ENCODE results near the gene SGCB.
"Not testable (repeated sequence)": the region's sequence is repeated elsewhere in the genome, so short reads cannot be mapped to it uniquely, and the experiment has no call there.

SGCB gene, protein sequence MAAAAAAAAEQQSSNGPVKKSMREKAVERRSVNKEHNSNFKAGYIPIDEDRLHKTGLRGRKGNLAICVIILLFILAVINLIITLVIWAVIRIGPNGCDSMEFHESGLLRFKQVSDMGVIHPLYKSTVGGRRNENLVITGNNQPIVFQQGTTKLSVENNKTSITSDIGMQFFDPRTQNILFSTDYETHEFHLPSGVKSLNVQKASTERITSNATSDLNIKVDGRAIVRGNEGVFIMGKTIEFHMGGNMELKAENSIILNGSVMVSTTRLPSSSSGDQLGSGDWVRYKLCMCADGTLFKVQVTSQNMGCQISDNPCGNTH

GRCh38 chr4:52038103-52038912 is at the start of gene SGCB:
Gene SGCB (minus strand): TSS chr4:52038299. CDS start chr4:52038259, 40 bp downstream.
- DNase-seq, result peak; percentile 51

DNA sequence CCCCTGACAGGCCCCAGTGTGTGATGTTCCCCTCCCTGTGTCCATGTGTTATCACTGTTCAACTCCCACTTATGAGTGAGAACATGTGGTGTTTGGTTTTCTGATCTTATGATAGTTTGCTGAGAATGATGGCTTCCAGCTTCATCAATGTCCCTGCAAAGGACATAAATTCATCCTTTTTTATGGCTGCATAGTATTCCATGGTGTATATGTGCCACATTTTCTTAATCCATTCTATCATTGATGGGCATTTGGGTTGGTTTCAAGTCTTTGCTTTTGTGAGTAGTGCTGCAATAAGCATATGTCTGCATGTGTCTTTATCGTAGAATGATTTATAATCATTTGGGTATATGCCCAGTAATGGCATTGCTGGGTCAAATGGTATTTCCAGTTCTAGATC is 48.3 kb upstream of the SGCB start:
- DNase-seq, result not testable (repeated sequence)

- DNase-seq, result no peak
These were observed 43.1 kb upstream of the SGCB start for GRCh38 chr4:52081216-52081615.

DNA sequence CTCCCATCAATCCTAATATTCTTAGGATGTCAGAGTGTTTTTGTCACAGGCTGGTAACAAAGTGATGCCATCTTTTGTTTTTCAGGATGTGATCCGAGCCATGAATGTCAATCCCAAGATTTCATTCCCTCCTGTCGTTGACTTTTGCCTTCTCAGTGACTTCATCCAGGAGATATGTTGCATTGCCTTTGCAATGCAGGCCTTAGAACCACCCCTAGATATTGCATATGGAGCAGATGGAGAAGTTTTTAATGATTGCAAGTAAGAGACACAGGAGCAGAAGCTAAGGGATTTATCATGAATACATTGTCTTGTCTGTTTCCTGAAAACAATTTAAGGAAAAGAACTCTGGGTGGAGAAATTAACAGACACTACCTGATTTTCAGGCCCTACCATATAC is 41.6 kb upstream of the SGCB start:
- DNase-seq, result no peak

DNA sequence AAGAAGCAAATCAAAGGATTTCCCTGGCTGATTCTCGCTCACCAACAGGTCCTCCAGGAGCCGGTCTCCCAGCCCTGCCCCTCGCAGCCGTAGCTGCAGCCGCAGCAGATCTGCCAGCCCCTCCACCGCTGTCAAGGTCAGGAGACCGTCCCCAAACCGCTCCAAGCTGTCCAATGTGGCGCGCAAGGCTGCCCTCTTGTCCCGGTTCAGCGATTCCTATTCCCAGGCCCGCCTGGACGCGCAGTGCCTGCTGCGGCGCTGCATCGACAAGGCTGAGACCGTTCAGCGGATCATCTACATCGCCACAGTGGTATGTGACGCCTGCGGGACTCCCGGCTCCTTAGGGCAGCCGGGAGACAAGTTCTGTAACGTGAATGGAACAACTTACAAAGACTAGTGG is 38.6 kb upstream of the SGCB start:
- DNase-seq, result no peak

GRCh38 chr4:52071791-52072546 is 33.9 kb upstream of the SGCB start:
- no peak for DNase-seq

GRCh38 chr4:52069571-52069970 is 31.5 kb upstream of the SGCB start:
- no peak for DNase-seq

- DNase-seq, result peak; percentile 5
These were observed 21.3 kb upstream of the SGCB start for GRCh38 chr4:52059372-52059771.

GRCh38 chr4:52058275-52058674 is 20.2 kb upstream of the SGCB start:
- no peak for DNase-seq

- no peak for DNase-seq
These were observed 19.1 kb upstream of the SGCB start for GRCh38 chr4:52057196-52057595.

DNA sequence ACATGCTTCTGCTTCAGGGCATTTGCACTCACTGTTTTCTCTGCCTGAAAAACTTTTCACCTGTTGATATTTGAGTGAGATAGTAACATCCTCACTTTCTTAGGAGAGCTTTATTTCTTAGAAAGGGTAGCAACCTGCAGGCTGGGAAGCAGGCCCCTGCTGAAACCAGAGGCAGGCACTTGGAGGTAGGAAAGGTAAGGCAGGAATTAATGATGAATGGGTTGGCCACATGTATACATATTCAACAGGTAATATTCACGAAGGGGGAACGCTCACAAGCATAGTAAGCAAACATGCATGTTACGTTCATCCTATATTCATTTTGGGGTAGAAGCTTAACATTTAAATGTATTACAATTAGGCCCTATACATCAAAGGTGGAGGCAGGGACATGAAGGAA is 16.2 kb upstream of the SGCB start:
- DNase-seq, result no peak

DNA sequence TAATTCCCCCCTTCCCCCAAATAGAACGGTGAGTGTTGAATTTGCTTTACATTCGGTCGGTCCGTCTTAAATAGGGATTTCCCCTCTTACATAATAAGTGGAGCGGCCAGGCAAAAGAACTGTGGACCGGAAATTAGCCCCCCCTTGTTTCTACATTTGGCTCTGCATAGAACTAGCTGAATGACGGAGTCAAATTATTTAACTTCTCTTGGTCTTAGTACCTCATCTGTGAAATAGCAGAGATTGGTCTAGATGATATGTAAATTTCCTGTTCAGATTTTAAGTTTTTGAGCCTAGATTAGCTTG is 14.3 kb upstream of the SGCB start:
- no peak for DNase-seq

DNA sequence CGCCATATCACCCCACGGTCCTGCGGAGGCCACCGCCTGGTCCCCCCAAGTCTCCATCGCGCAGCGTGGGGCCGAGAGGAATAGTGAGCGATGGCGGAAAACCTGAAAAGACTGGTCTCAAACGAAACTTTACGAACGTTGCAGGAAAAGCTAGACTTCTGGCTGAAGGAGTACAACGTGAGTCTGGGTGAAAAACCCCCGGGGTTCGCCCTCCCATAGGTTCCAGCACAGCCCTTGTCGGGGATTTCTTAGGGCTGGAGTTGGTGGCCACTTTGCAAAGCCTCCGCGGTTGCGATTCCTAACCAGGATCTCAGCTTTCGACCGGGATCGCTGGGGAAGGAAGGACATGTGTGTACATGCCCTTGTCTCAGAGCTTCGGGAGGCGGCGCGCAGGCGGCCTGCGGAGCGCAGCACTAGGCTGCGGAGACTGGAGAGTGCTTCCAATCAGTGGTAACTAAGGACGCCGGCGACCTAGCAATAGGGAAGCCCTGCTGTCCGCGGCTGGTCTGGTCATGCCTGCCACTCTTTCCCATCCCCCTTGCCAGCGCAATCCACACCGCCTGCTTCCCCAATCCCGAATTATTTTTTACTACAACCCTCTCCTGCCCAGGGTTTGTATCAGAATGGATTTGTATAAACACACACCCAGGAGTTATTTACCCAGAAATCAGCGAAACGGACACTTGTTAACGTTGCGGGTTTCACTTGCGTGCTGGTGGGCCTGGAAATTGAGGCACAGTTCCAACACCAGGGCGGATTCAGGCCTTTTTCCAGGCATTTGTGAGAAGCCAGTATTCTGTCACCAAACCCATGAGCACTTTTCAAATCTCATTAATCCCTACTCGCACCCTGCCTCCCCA is 13.7 kb upstream of the SGCB start:
- no peak for DNase-seq

GRCh38 chr4:52051213-52051614 is 13.1 kb upstream of the SGCB start, which contains the start of gene SPATA18:
Gene SPATA18 (plus strand): TSS chr4:52051304. CDS start chr4:52051705, 401 bp downstream.
- DNase-seq, result no peak

- no peak for DNase-seq
These were observed 11.2 kb upstream of the SGCB start for GRCh38 chr4:52049266-52049665.

DNA sequence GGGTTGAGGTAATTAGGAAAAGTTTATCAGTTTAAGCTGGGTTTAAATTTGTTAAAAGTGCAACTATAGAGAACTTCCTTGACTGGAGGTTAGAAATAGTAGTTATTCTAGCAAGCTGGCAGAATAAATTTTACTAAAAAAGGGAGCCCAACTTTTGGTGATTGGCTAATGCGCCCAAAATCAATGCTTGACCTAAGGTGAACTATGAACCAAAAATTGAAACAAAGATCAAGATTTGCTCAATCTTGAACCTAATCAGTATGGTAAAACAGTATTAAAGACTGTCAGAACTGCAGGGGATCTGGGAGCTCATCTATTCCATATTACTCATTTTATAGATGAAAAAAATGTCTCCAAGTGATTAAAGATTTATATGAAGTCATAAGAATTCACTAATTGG is 6.9 kb upstream of the SGCB start:
- no peak for DNase-seq

GRCh38 chr4:52037689-52038102 is 403 bp downstream of the SGCB start:
- peak; percentile 45 for DNase-seq

GRCh38 chr4:52036886-52037530 is 1.1 kb downstream of the SGCB start:
- no peak for DNase-seq

DNA sequence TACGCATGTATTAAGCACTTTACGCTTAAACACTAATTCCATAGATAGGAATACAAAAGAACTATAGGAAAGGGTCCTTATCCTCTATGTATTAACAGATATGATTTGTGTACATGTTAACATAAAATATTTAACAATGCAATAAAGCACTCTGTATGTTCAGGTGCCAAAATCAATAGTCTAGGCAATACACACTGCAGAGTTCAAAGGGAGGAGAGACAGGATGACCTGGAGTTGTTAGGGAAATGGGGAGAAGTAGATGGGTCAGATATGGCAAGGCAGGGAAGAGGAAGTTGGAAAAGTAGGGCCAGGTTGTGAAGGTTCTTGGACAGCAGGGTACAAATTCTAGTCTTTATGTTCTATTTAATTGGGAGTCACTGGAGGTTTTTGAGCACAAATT is 2.9 kb downstream of the SGCB start:
- DNase-seq, result no peak

DNA sequence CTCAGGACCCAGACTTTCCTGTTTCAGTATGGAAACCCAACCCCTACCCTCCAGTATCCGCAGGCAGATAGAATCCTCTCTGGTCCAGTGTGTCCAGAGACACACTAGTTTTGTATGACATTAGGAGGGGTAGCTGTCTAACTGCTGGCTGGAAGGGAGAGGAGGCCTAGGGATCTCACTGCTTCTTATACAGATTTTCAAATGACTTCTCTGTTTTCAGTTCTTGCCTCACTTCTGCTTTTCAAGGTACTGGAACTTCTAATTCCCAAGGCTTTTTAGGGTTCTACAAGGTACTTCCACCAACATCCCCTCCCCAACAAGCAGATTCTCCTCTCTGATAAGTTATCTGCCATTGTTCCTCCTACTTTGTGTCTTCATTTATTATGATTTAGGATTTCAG is 6.1 kb downstream of the SGCB start:
- DNase-seq, result no peak

- no peak for DNase-seq
These were observed 9.1 kb downstream of the SGCB start for GRCh38 chr4:52028970-52029369.

Data from DMS79 treated with DMSO at 0.1 percent for 48 hours (cell line).